ENCODE data around the gene MYLK. TPM values are rescaled to one million over a fixed set of nuclear protein-coding genes. Genes with fewer than 3 reads are reported as not detected.
A peak's percentile ranks its signal among the peaks of the same experiment; 100 is the strongest.

MYLK gene
- total and polyA plus RNA-seq, 8 donors = 35.1 to 916 (median 340) TPM

DNA sequence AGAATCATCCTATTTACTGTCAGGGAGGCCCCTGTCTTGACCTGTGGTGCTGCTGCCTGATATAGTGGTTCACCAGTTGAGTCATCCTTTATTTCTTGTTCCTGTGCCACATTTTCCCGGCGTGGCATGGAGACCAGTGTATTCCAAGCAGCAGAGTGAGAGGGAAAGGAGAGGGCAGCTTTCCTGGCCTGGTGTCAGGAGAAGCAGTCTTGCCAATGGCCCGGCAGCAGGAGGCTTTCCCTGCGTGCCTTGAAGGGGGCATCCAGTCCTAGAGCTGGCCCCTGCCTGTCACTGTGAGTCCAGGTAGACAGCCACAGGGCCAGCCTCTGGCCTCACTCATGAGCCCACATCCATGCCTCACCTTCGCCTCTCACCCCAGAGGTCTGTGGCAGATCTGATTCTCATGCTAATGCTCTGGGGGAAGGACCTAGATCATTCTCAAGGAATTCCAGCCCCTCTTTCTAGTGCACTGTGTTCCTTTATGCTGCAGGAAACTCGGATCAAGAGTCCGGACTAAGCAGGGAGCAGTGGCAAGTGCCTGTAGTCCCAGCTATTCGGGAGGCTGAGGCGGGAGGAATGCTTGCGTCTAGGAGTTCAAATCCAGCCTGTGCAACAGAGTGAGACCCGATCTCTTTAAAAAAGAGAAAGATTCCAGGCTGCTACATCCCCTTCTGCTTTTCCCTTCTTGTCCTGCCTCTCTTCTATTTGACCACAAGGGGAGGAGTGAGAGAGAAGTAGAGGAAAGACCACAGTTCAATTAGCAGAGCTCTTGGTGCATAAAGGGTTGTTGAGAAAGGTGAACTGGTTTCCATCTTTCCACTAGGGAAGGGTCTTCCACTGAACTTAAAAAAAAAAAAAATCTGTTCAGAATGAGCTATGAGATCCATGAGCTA lies 232.4 kb downstream of the MYLK start:
- Histone ChIP-seq H3K4me3 (no peak overlapping the region), H3K4me1 (peaks cover 5 to 60% (median 32%) of the 10 kb centered on the region in 4 donors), H3K36me3 (peaks cover 0 to 63% (median 35%) of the 10 kb centered on the region in 4 donors), H3K27me3 (no peaks in the 10 kb centered on the region), H3K27ac (peak overlapping the region in 3 of 5 donors; percentile 5 to 91 (median 83)), H3K9me3 (no peaks in the 10 kb centered on the region)
- 73 to 87% (median 81%) methylated on average over 10 to 11 of the region's 11 CpGs for WGBS, 5 donors
- no peak for DNase-seq
- intact Hi-C loops (cut with DNase I; ENCODE audit: low total_unique reads) = loop anchor here (5.0 kb wide), 1 partner anchor 46 kb away; no protein-coding TSS in a partner anchor
- no peak for TF ChIP-seq EP300 (IDR thresholded peaks at IDR 0.05)

DNA sequence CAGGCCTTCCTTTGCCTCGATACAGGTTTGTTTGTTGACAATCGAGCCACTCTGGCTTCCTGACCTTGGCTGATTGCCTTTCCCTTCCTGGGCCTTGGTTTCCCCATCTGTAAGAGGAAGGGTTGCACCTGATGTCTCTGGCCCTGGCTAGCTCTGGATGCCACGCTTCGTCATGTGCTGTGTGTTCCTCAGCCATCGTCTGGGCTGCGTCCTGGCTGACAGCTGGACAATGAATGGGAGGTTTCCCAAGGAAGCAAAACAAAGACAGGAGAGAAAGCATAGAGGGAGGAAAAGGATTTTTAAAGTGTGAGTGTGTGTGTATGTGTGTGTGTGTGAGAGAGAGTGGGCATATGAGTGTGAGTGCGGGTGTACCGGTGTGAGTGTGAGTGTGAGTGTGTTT lies 234.0 kb downstream of the MYLK start:
- Histone ChIP-seq H3K4me3 (no peak overlapping the region), H3K27me3 (no peaks in the 10 kb centered on the region), H3K27ac (peak overlapping the region in 3 of 5 donors; percentile 35 to 91 (median 56)), H3K9me3 (no peaks in the 10 kb centered on the region), H3K4me1 (peaks cover 5 to 45% (median 23%) of the 10 kb centered on the region in 4 donors), H3K36me3 (peaks cover 5 to 68% (median 42%) of the 10 kb centered on the region in 4 donors)
- no peak for DNase-seq
- intact Hi-C loops (cut with DNase I; ENCODE audit: low total_unique reads) = loop anchor here (5.0 kb wide), 1 partner anchor 47 kb away; no protein-coding TSS in a partner anchor
- TF ChIP-seq POLR2A (IDR thresholded peaks at IDR 0.05) = no peak
- no peak for TF ChIP-seq EP300 (IDR thresholded peaks at IDR 0.05)
- TF ChIP-seq, protein P1, sequence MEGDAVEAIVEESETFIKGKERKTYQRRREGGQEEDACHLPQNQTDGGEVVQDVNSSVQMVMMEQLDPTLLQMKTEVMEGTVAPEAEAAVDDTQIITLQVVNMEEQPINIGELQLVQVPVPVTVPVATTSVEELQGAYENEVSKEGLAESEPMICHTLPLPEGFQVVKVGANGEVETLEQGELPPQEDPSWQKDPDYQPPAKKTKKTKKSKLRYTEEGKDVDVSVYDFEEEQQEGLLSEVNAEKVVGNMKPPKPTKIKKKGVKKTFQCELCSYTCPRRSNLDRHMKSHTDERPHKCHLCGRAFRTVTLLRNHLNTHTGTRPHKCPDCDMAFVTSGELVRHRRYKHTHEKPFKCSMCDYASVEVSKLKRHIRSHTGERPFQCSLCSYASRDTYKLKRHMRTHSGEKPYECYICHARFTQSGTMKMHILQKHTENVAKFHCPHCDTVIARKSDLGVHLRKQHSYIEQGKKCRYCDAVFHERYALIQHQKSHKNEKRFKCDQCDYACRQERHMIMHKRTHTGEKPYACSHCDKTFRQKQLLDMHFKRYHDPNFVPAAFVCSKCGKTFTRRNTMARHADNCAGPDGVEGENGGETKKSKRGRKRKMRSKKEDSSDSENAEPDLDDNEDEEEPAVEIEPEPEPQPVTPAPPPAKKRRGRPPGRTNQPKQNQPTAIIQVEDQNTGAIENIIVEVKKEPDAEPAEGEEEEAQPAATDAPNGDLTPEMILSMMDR (IDR thresholded peaks at IDR 0.05) = no peak
- no peak for TF ChIP-seq POLR2AphosphoS5 (IDR thresholded peaks at IDR 0.05)
- WGBS, 5 donors = 76 to 87% (median 81%) methylated on average over 8 of the region's 8 CpGs

- DNase-seq = no peak
- intact Hi-C loops (cut with DNase I; ENCODE audit: low total_unique reads) = loop anchor here (5.0 kb wide), 1 partner anchor 63 kb away; no protein-coding TSS in a partner anchor
- 70 to 87% (median 75%) methylated on average over 9 to 10 of the region's 10 CpGs for WGBS, 5 donors
- Histone ChIP-seq H3K9me3 (no peaks in the 10 kb centered on the region), H3K27ac (peak overlapping the region in 2 of 5 donors; percentile 68 to 91), H3K36me3 (peaks cover 5 to 79% (median 47%) of the 10 kb centered on the region in 4 donors), H3K4me1 (peaks cover 5 to 35% (median 17%) of the 10 kb centered on the region in 4 donors), H3K4me3 (no peak overlapping the region), H3K27me3 (no peaks in the 10 kb centered on the region)
- TF ChIP-seq POLR2A (IDR thresholded peaks at IDR 0.05) = no peak
- TF ChIP-seq, protein P1 (IDR thresholded peaks at IDR 0.05) = no peak
These were observed 235.3 kb downstream of the MYLK start for GRCh38 chr3:123648696-123649405.

GRCh38 chr3:123644358-123644757 lies 239.8 kb downstream of the MYLK start:
- peaks cover 0 to 34% (median 11%) of the 10 kb centered on the region in 4 donors for H3K4me1 ChIP-seq
- 73 to 81% (median 78%) methylated on average over 2 of the region's 2 CpGs for WGBS, 5 donors
- peak in 1 of 3 donors; percentile 55 for TF ChIP-seq POLR2AphosphoS5 (IDR thresholded peaks at IDR 0.05)
- TF ChIP-seq EP300 (IDR thresholded peaks at IDR 0.05) = no peak
- no peaks in the 10 kb centered on the region for H3K27me3 ChIP-seq
- peak overlapping the region in 3 of 5 donors; percentile 44 to 82 (median 77) for H3K27ac ChIP-seq
- H3K9me3 ChIP-seq = no peaks in the 10 kb centered on the region
- DNase-seq = no peak
- peaks cover 5 to 67% (median 38%) of the 10 kb centered on the region in 4 donors for H3K36me3 ChIP-seq
- intact Hi-C loops (cut with DNase I; ENCODE audit: low total_unique reads) = no loop called here
- no peak overlapping the region for H3K4me3 ChIP-seq

GRCh38 chr3:123642957-123643330 lies 241.2 kb downstream of the MYLK start:
- H3K9me3 ChIP-seq = no peaks in the 10 kb centered on the region
- H3K36me3 ChIP-seq = peaks cover 12 to 67% (median 42%) of the 10 kb centered on the region in 4 donors
- no peak for DNase-seq
- H3K27me3 ChIP-seq = no peaks in the 10 kb centered on the region
- peak overlapping the region in 3 of 5 donors; percentile 13 to 82 (median 77) for H3K27ac ChIP-seq
- intact Hi-C loops (cut with DNase I; ENCODE audit: low total_unique reads) = no loop called here
- TF ChIP-seq POLR2A (IDR thresholded peaks at IDR 0.05) = no peak
- no peak for TF ChIP-seq EP300 (IDR thresholded peaks at IDR 0.05)
- TF ChIP-seq, protein P1 (IDR thresholded peaks at IDR 0.05) = no peak
- TF ChIP-seq POLR2AphosphoS5 (IDR thresholded peaks at IDR 0.05) = no peak
- H3K4me1 ChIP-seq = peaks cover 0 to 29% (median 11%) of the 10 kb centered on the region in 4 donors
- WGBS, 5 donors = 88 to 95% (median 91%) methylated on average over 4 of the region's 4 CpGs
- no peak overlapping the region for H3K4me3 ChIP-seq

Measured in stomach (tissue), 9 donors.